ENCODE results near the gene GPR55.
A peak's percentile ranks its signal among the peaks of the same experiment; 100 is the strongest.
"Not testable (repeated sequence)": the region's sequence is repeated elsewhere in the genome, so short reads cannot be mapped to it uniquely, and the experiment has no call there.

Gene GPR55, protein sequence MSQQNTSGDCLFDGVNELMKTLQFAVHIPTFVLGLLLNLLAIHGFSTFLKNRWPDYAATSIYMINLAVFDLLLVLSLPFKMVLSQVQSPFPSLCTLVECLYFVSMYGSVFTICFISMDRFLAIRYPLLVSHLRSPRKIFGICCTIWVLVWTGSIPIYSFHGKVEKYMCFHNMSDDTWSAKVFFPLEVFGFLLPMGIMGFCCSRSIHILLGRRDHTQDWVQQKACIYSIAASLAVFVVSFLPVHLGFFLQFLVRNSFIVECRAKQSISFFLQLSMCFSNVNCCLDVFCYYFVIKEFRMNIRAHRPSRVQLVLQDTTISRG

GRCh38 chr2:230924470-230925341 lies at the start of gene GPR55:
Gene GPR55, minus strand, starts transcription at chr2:230925242. Its CDS starts 14,280 bp downstream, at chr2:230910962.
- DNase-seq, result no peak

GRCh38 chr2:230974096-230974913 lies 49.3 kb upstream of the GPR55 start:
- DNase-seq, result peak; percentile 61

GRCh38 chr2:230972046-230972445 lies 47.0 kb upstream of the GPR55 start:
- no peak for DNase-seq

GRCh38 chr2:230969659-230970015 lies 44.6 kb upstream of the GPR55 start:
- no peak for DNase-seq

DNA sequence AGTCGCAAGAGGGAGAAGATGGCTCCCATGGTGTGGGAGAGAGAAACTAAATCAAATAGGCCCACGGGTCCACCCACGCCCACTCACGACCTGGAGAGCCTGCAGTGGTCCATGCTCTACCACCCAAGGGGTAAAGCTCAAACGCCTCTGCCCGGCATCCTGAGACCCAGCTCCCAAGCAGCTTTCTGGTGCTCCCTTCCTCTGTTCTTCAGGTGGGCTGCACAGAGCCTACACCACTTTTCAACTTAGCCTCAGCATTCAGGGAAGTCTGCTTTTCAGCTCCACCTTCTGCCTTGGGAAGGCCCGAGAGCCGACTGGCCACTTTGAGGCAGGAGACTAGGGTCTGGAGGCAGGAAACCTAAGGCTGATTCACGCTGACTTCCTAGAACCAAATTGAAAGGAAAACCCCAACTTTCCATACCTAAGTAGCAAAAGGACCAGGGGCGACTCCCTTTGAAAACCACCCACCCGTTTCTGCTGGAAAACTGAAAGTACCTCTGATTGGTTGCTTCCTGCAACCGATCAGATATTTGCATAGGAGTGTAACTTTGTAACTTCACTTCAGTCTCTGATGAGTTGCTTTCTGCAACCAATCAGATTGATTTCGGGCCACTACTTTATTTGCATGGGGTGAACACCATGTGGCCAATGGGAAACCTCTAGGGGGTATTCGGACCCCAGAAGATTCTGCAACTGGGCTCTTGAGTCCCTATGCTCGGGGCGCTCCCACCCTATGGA lies 44.0 kb upstream of the GPR55 start:
- DNase-seq, result no peak

- not testable (repeated sequence) for DNase-seq
Measured at GRCh38 chr2:230968314-230968713, 43.3 kb upstream of the GPR55 start.

DNA sequence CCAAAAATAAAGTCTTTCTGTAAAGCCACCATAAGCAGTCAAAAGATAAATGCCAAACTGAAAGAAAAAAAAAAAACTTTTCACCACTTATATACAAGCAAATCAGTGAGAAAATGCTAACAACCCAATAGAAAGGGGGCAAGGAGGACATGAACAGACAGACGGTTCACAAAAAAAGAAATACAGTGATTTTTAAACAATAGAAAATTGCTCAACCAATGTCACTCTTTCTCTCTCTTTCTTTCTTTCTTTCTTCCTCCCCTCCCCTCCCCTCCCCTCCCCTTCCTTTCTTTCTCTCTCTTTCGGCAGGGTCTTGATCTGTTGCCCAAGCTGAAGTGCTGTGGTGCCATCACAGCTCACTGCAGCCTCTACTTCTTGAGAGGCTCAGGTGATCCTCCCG lies 42.1 kb upstream of the GPR55 start:
- DNase-seq, result no peak

DNA sequence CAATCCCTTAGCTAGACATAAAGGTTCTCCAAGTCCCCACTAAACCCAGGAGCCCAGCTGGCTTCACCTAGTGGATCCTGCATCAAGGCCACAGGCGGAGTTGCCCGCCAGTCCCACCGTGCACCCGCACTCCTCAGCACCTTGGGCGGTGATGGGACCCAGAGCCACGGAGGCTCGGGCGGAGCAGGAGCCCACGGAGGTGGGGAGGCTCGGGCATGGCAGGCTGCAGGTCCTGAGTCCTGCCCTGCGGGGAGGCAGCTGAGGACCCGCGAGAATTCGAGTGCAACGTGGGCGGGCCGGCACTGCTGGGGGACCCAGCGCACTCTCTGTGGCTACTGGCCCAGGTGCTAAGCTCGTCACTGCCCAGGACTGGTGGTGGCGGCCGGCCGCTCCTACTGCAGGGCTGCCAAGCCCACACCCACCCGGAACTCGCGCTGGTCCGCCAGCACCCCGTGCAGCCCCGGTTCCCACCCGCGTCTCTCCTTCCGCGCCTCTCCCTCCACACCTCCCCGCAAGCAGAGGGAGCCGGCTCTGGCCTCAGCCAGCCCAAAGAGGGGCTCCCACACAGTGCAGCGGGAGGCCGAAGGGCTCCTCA lies 39.2 kb upstream of the GPR55 start:
- DNase-seq, result no peak

GRCh38 chr2:230961091-230961491 lies 36.0 kb upstream of the GPR55 start:
- no peak for DNase-seq

DNA sequence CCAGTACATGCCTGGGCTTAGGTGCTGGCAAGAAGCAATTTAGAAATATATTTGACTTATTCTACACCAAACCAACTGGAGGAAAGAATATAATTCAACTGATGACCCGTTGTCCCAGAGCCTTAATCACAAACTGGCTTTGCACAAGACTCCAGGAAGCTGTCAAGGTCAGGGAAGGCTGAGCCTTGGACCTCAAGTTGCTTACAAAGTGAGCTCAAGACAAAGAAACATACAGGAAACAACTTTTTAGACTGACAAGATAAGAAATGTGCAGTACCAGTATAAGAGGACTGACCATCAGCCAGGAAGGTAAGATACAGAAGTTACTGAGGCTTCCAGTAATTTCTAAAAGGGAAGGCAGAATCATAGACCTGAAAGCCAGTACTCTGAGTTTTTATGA lies 35.0 kb upstream of the GPR55 start:
- no peak for DNase-seq

GRCh38 chr2:230958820-230959756 lies 34.0 kb upstream of the GPR55 start:
- DNase-seq, result no peak

DNA sequence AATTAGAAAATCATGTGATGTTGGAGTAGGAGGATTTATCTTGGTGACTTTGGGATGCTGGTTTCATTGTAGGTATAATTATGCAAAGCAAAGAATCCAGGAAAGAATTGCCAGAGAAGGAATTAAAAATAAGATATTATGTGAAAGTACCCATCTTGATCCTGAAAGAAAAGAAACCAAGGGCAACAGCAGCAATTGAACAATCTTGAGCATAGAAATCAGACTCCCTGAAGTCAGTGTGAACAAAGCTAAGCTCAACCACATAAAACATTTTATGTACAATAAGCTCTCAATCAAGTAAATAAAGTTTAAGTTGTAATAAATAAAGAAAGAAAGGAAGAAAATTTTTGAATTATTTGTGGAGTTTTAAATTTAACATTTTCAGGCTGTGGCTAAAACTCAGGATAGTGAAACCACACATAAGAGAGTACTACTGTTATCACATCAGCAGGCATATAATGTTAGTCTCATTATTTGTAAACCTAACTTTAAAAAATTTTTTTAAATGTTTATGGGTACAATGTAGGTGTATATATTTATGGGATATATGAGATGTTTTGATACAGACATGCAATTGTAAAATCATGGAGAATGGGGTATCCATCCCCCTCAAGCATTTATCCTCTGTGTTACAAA lies 32.8 kb upstream of the GPR55 start:
- no peak for DNase-seq

GRCh38 chr2:230956827-230957755 lies 32.0 kb upstream of the GPR55 start:
- no peak for DNase-seq

GRCh38 chr2:230955163-230955737 lies 30.2 kb upstream of the GPR55 start:
- DNase-seq, result no peak

GRCh38 chr2:230954746-230955145 lies 29.7 kb upstream of the GPR55 start:
- no peak for DNase-seq

GRCh38 chr2:230953845-230954244 lies 28.8 kb upstream of the GPR55 start:
- DNase-seq, result no peak

DNA sequence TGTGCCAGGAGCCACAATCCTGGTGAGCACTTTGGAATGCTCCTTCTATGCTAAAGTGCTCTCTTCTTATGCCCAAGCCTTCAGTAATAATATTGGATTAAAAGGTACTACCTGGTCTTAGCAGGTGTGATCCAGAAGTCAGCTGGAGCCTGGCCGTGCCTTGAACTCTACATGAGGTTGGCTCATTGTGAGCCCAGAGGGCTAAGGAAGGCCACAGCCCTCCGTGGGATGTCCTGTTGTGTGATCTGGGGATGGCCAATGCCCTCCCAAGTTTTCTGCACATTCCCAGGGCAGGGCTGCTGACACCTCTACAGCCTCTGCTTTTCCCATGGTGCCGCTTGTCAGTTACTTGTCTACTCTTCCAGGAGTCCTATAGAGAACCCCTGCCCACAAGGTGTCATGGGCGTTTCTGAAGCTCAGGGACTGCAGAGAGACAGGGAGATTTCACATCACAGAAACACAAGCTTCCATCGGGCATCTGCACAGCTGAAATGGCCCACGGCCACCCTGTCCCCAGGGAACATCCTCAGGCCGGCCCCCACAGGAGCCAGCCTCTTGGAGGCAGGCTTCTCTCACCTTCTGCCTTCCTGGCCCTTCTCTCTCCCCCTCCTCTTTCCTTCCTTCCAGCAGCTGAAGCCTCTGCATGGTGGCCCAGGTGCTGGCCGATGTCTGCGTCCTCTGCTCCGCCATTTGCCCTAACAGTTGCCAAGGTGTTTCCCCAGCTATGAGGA lies 27.3 kb upstream of the GPR55 start:
- DNase-seq, result no peak

- no peak for DNase-seq
Measured at GRCh38 chr2:230951396-230951795, 26.4 kb upstream of the GPR55 start.

Measured in T1000 (cell line).